ENCODE results near the gene ZBTB34. TPM values are rescaled to one million over a fixed set of nuclear protein-coding genes. Genes with fewer than 3 reads are reported as not detected.

Gene ZBTB34
- total RNA-seq, 2 experiments from 2014 or later = 4.4 to 4.7 TPM

- peaks cover 11% of the 10 kb centered on the region for H3K36me3 Mint-ChIP-seq
- H3K9me3 Mint-ChIP-seq = no peaks in the 10 kb centered on the region
- no peak overlapping the region for H3K27ac Mint-ChIP-seq
- DNase-seq = no peak
- no peak overlapping the region for H3K4me3 Mint-ChIP-seq
- no peaks in the 10 kb centered on the region for H3K27me3 Mint-ChIP-seq
- H3K4me1 Mint-ChIP-seq = peaks cover 12% of the 10 kb centered on the region
Measured at GRCh38 chr9:126880947-126881332, 20.5 kb downstream of the ZBTB34 start.

- H3K36me3 Mint-ChIP-seq = peaks cover 11% of the 10 kb centered on the region
- H3K4me3 Mint-ChIP-seq = no peak overlapping the region
- H3K27me3 Mint-ChIP-seq = no peaks in the 10 kb centered on the region
- H3K27ac Mint-ChIP-seq = no peak overlapping the region
- H3K4me1 Mint-ChIP-seq = peaks cover 4% of the 10 kb centered on the region
- no peak for DNase-seq
- H3K9me3 Mint-ChIP-seq = no peaks in the 10 kb centered on the region
Measured at GRCh38 chr9:126882746-126883145, 22.3 kb downstream of the ZBTB34 start.

- Mint-ChIP-seq H3K27me3 (no peaks in the 10 kb centered on the region), H3K9me3 (no peaks in the 10 kb centered on the region), H3K27ac (no peak overlapping the region), H3K4me1 (peaks cover 4% of the 10 kb centered on the region), H3K4me3 (no peak overlapping the region), H3K36me3 (peaks cover 10% of the 10 kb centered on the region)
- no peak for DNase-seq
Measured at GRCh38 chr9:126883636-126884035, 23.2 kb downstream of the ZBTB34 start.

- no peak for DNase-seq
- no peaks in the 10 kb centered on the region for H3K9me3 Mint-ChIP-seq
- H3K27ac Mint-ChIP-seq = no peak overlapping the region
- H3K4me1 Mint-ChIP-seq = peaks cover 4% of the 10 kb centered on the region
- no peak overlapping the region for H3K4me3 Mint-ChIP-seq
- no peaks in the 10 kb centered on the region for H3K27me3 Mint-ChIP-seq
- H3K36me3 Mint-ChIP-seq = peaks cover 4% of the 10 kb centered on the region
Measured at GRCh38 chr9:126885131-126885641, 24.7 kb downstream of the ZBTB34 start.

- no peak overlapping the region for H3K27ac Mint-ChIP-seq
- H3K27me3 Mint-ChIP-seq = no peaks in the 10 kb centered on the region
- peaks cover 4% of the 10 kb centered on the region for H3K4me1 Mint-ChIP-seq
- no peaks in the 10 kb centered on the region for H3K36me3 Mint-ChIP-seq
- no peak for DNase-seq
- H3K4me3 Mint-ChIP-seq = no peak overlapping the region
- H3K9me3 Mint-ChIP-seq = no peaks in the 10 kb centered on the region
Measured at GRCh38 chr9:126886034-126886822, 25.8 kb downstream of the ZBTB34 start.

- peaks cover 1% of the 10 kb centered on the region for H3K4me1 Mint-ChIP-seq
- no peaks in the 10 kb centered on the region for H3K9me3 Mint-ChIP-seq
- DNase-seq = no peak
- no peaks in the 10 kb centered on the region for H3K27me3 Mint-ChIP-seq
- no peaks in the 10 kb centered on the region for H3K36me3 Mint-ChIP-seq
- no peak overlapping the region for H3K4me3 Mint-ChIP-seq
- no peak overlapping the region for H3K27ac Mint-ChIP-seq
Measured at GRCh38 chr9:126886897-126887296, 26.5 kb downstream of the ZBTB34 start.

- DNase-seq = no peak
- Mint-ChIP-seq H3K27ac (no peak overlapping the region), H3K27me3 (no peaks in the 10 kb centered on the region), H3K4me1 (peaks cover 3% of the 10 kb centered on the region), H3K9me3 (no peaks in the 10 kb centered on the region), H3K4me3 (no peak overlapping the region), H3K36me3 (no peaks in the 10 kb centered on the region)
Measured at GRCh38 chr9:126891676-126892075, 31.2 kb downstream of the ZBTB34 start.

GRCh38 chr9:126893079-126893478, 32.6 kb downstream of the ZBTB34 start:
- Mint-ChIP-seq H3K9me3 (no peaks in the 10 kb centered on the region), H3K4me3 (no peak overlapping the region), H3K4me1 (peaks cover 3% of the 10 kb centered on the region), H3K27me3 (peaks cover 7% of the 10 kb centered on the region), H3K27ac (no peak overlapping the region), H3K36me3 (no peaks in the 10 kb centered on the region)
- no peak for DNase-seq

GRCh38 chr9:126894052-126894603, 33.7 kb downstream of the ZBTB34 start:
- no peak for DNase-seq
- H3K27ac Mint-ChIP-seq = no peak overlapping the region
- H3K27me3 Mint-ChIP-seq = peaks cover 7% of the 10 kb centered on the region
- H3K4me1 Mint-ChIP-seq = peaks cover 3% of the 10 kb centered on the region
- H3K36me3 Mint-ChIP-seq = no peaks in the 10 kb centered on the region
- no peaks in the 10 kb centered on the region for H3K9me3 Mint-ChIP-seq
- no peak overlapping the region for H3K4me3 Mint-ChIP-seq

- Mint-ChIP-seq H3K27me3 (peaks cover 7% of the 10 kb centered on the region), H3K27ac (no peak overlapping the region), H3K4me3 (no peak overlapping the region), H3K36me3 (no peaks in the 10 kb centered on the region), H3K9me3 (peaks cover 10% of the 10 kb centered on the region), H3K4me1 (no peaks in the 10 kb centered on the region)
- DNase-seq = no peak
Measured at GRCh38 chr9:126902210-126902609, 41.8 kb downstream of the ZBTB34 start.

- Mint-ChIP-seq H3K27ac (no peak overlapping the region), H3K4me3 (no peak overlapping the region)
Measured at GRCh38 chr9:126904586-126904985, 44.1 kb downstream of the ZBTB34 start.

GRCh38 chr9:126906091-126906490, 45.7 kb downstream of the ZBTB34 start:
- Mint-ChIP-seq H3K27me3 (peaks cover 4% of the 10 kb centered on the region), H3K4me3 (no peak overlapping the region), H3K27ac (no peak overlapping the region), H3K36me3 (no peaks in the 10 kb centered on the region), H3K4me1 (no peaks in the 10 kb centered on the region), H3K9me3 (peaks cover 6% of the 10 kb centered on the region)
- DNase-seq = no peak

More at GRCh38 chr9:126904586-126904985, 44.1 kb downstream of the ZBTB34 start:
- Mint-ChIP-seq H3K4me1 (no peaks in the 10 kb centered on the region), H3K27me3 (peaks cover 4% of the 10 kb centered on the region), H3K9me3 (peaks cover 10% of the 10 kb centered on the region), H3K36me3 (no peaks in the 10 kb centered on the region)
- no peak for DNase-seq

- no peak overlapping the region for H3K27ac Mint-ChIP-seq
- H3K36me3 Mint-ChIP-seq = no peaks in the 10 kb centered on the region
- H3K4me3 Mint-ChIP-seq = no peak overlapping the region
- H3K4me1 Mint-ChIP-seq = no peaks in the 10 kb centered on the region
- peaks cover 3% of the 10 kb centered on the region for H3K9me3 Mint-ChIP-seq
- no peak for DNase-seq
- H3K27me3 Mint-ChIP-seq = peaks cover 4% of the 10 kb centered on the region
Measured at GRCh38 chr9:126907058-126907457, 46.6 kb downstream of the ZBTB34 start.

- peaks cover 15% of the 10 kb centered on the region for H3K27me3 Mint-ChIP-seq
- peak; percentile 91 for DNase-seq
- no peak within 1 kb of the TSS for H3K27ac Mint-ChIP-seq
- H3K36me3 Mint-ChIP-seq = no peaks in the 10 kb centered on the region
- peaks cover 4% of the 10 kb centered on the region for H3K9me3 Mint-ChIP-seq
- peaks cover 9% of the 10 kb centered on the region for H3K4me1 Mint-ChIP-seq
- H3K4me3 Mint-ChIP-seq = peak within 1 kb of the TSS; percentile 67
Measured at GRCh38 chr9:126914458-126915280, 54.2 kb downstream of the ZBTB34 start, which contains the start of gene RALGPS1. Gene RALGPS1 (plus strand): TSS chr9:126914782. CDS start chr9:126962290, 47,508 bp downstream.

- Mint-ChIP-seq H3K4me1 (peaks cover 9% of the 10 kb centered on the region), H3K27me3 (peaks cover 15% of the 10 kb centered on the region), H3K9me3 (peaks cover 4% of the 10 kb centered on the region), H3K4me3 (peak overlapping the region; percentile 61), H3K27ac (no peak overlapping the region), H3K36me3 (no peaks in the 10 kb centered on the region)
- DNase-seq = peak; percentile 38
Measured at GRCh38 chr9:126915281-126915816, 54.9 kb downstream of the ZBTB34 start.
